Measurements from ENCODE around the gene SLC1A4.
"Not testable (repeated sequence)": the region's sequence is repeated elsewhere in the genome, so short reads cannot be mapped to it uniquely, and the experiment has no call there.

Gene SLC1A4

GRCh38 chr2:64963719-64964118 is 25.5 kb upstream of the SLC1A4 start:
- FAIRE-seq (no peak), DNase-seq (ENCODE audit: low spot score) (no peak)

- FAIRE-seq = no peak
Observed at GRCh38 chr2:64966017-64966416, 23.2 kb upstream of the SLC1A4 start.

GRCh38 chr2:64966839-64967238 is 22.4 kb upstream of the SLC1A4 start:
- DNase-seq (ENCODE audit: low spot score) (no peak), FAIRE-seq (no peak)

More at GRCh38 chr2:64966017-64966416, 23.2 kb upstream of the SLC1A4 start:
- no peak for DNase-seq (ENCODE audit: low spot score)

GRCh38 chr2:64967601-64968000 is 21.6 kb upstream of the SLC1A4 start:
- no peak for FAIRE-seq
- no peak for DNase-seq (ENCODE audit: low spot score)

GRCh38 chr2:64969086-64969485 is 20.1 kb upstream of the SLC1A4 start:
- FAIRE-seq; DNase-seq (ENCODE audit: low spot score): not testable (repeated sequence)

GRCh38 chr2:64970495-64970894 is 18.7 kb upstream of the SLC1A4 start:
- FAIRE-seq (no peak), DNase-seq (ENCODE audit: low spot score) (no peak)

- FAIRE-seq = no peak
- no peak for DNase-seq (ENCODE audit: low spot score)
Observed at GRCh38 chr2:64972426-64972825, 16.8 kb upstream of the SLC1A4 start.

- FAIRE-seq = no peak
- no peak for DNase-seq (ENCODE audit: low spot score)
Observed at GRCh38 chr2:64972876-64973275, 16.3 kb upstream of the SLC1A4 start.

GRCh38 chr2:64975232-64975821 is 13.9 kb upstream of the SLC1A4 start:
- FAIRE-seq = peak; percentile 98

GRCh38 chr2:64976276-64976675 is 12.9 kb upstream of the SLC1A4 start:
- DNase-seq (ENCODE audit: low spot score) (no peak), FAIRE-seq (peak; percentile 23)

More at GRCh38 chr2:64975232-64975821, 13.9 kb upstream of the SLC1A4 start:
- DNase-seq (ENCODE audit: low spot score) = peak; percentile 87

- FAIRE-seq (peak; percentile 56), DNase-seq (ENCODE audit: low spot score) (peak; percentile 63)
Observed at GRCh38 chr2:64978514-64979268, 10.5 kb upstream of the SLC1A4 start.

- no peak for DNase-seq (ENCODE audit: low spot score)
- no peak for FAIRE-seq
Observed at GRCh38 chr2:64979744-64980143, 9.5 kb upstream of the SLC1A4 start.

GRCh38 chr2:64980183-64980582 is 9.0 kb upstream of the SLC1A4 start:
- no peak for FAIRE-seq

GRCh38 chr2:64982311-64982857 is 6.8 kb upstream of the SLC1A4 start:
- FAIRE-seq (no peak), DNase-seq (ENCODE audit: low spot score) (no peak)

More at GRCh38 chr2:64980183-64980582, 9.0 kb upstream of the SLC1A4 start:
- DNase-seq (ENCODE audit: low spot score) = no peak

- FAIRE-seq = no peak
- DNase-seq (ENCODE audit: low spot score) = no peak
Observed at GRCh38 chr2:64982932-64983331, 6.3 kb upstream of the SLC1A4 start.

- FAIRE-seq (no peak), DNase-seq (ENCODE audit: low spot score) (no peak)
Observed at GRCh38 chr2:64985447-64985846, 3.8 kb upstream of the SLC1A4 start.

- DNase-seq (ENCODE audit: low spot score) = peak; percentile 54
- no peak for FAIRE-seq
Observed at GRCh38 chr2:64987001-64987955, 1.9 kb upstream of the SLC1A4 start.

- FAIRE-seq (no peak), DNase-seq (ENCODE audit: low spot score) (no peak)
Observed at GRCh38 chr2:64987956-64988419, 1.2 kb upstream of the SLC1A4 start.

- no peak for FAIRE-seq
- DNase-seq (ENCODE audit: low spot score) = peak; percentile 92
Observed at GRCh38 chr2:64988420-64989125, 626 bp upstream of the SLC1A4 start.

GRCh38 chr2:64989982-64990614 is 899 bp downstream of the SLC1A4 start:
- DNase-seq (ENCODE audit: low spot score) = peak; percentile 53

More at GRCh38 chr2:64989982-64990614, 899 bp downstream of the SLC1A4 start:
- FAIRE-seq = no peak

Data from urothelium cell line (cell line).